HL-60 (cell line): ENCODE measurements around the gene TAS2R16.

Source experiments
- DNase-seq, 2 experiments: peaks; one replicate each; pipeline ENCODE4 v3.0.0-alpha.2; 2010 to 2020; ENCODE audit warnings: low read depth in 1 of 2, low spot score in 1 of 2
- H3K27ac ChIP-seq: fragments of 250-450 bp; sonication (Bioruptor Pico); replicated peaks from 2 replicates; pipeline ENCODE4 v1.5.1; 2020; ENCODE audit warnings: mild to moderate bottlenecking, moderate library complexity
- H3K27me3 ChIP-seq: fragments of 250-450 bp; sonication (Bioruptor Pico); 2 replicates; pipeline ENCODE4 v1.5.1; 2021; ENCODE audit warnings: mild to moderate bottlenecking, moderate library complexity; ENCODE audit not compliant: insufficient read depth, poor library complexity, severe bottlenecking
- H3K4me3 ChIP-seq: replicated peaks from 2 replicates; pipeline ENCODE4 v1.5.1; 2011; ENCODE audit warnings: mild to moderate bottlenecking, control low read depth, low read length; ENCODE audit not compliant: insufficient read depth
- CTCF ChIP-seq: IDR thresholded peaks from one replicate; pipeline ENCODE4 v1.5.1; 2011; ENCODE audit warnings: low read length, control low read depth, inconsistent platforms; ENCODE audit not compliant: insufficient read depth
- GABPA ChIP-seq: IDR thresholded peaks from 2 replicates; pipeline ENCODE4 v1.6.1; 2012; ENCODE audit warnings: low read depth
- POLR2AphosphoS5 ChIP-seq: IDR thresholded peaks from 2 replicates; pipeline ENCODE4 v1.6.1; 2012; ENCODE audit warnings: low read depth
- REST ChIP-seq: IDR thresholded peaks from 2 replicates; pipeline ENCODE4 v1.6.1; 2012; ENCODE audit warnings: low read depth; ENCODE audit not compliant: insufficient replicate concordance
- SPI1 ChIP-seq: IDR thresholded peaks from 2 replicates; pipeline ENCODE4 v1.6.1; 2012; ENCODE audit warnings: low read depth, mild to moderate bottlenecking, borderline replicate concordance
- long read RNA-seq: library from polyadenylated mRNA; unstranded; transcript quantifications from one replicate; pipeline ENCODE4 v2.0.0, GENCODE V29; 2020

Gene TAS2R16
- long read RNA-seq = 0 reads

GRCh38 chr7:122995600-122995999, at the start of gene TAS2R16:
Gene TAS2R16 (minus strand): TSS chr7:122995700. CDS start chr7:122995634, 66 bp downstream.
- Histone ChIP-seq H3K27me3 (no peaks in the 10 kb centered on the region), H3K4me3 (no peak within 1 kb of the TSS), H3K27ac (no peak within 1 kb of the TSS)
- TF ChIP-seq SPI1 (no peak), POLR2AphosphoS5 (no peak), CTCF (no peak), REST (no peak), GABPA (no peak)
- DNase-seq = no peak

GRCh38 chr7:123043642-123044041, 48.1 kb upstream of the TAS2R16 start:
- Histone ChIP-seq H3K27ac (no peak overlapping the region), H3K27me3 (no peaks in the 10 kb centered on the region), H3K4me3 (no peak overlapping the region)
- DNase-seq = no peak
- TF ChIP-seq GABPA (no peak), POLR2AphosphoS5 (no peak), SPI1 (no peak), CTCF (no peak), REST (no peak)

GRCh38 chr7:123041101-123041500, 45.6 kb upstream of the TAS2R16 start:
- TF ChIP-seq POLR2AphosphoS5 (no peak), GABPA (no peak), CTCF (no peak), REST (no peak), SPI1 (no peak)
- H3K27me3 ChIP-seq = no peaks in the 10 kb centered on the region
- no peak overlapping the region for H3K4me3 ChIP-seq
- DNase-seq = no peak
- H3K27ac ChIP-seq = no peak overlapping the region
